Astrocyte (in vitro differentiated cells and primary cell): ENCODE measurements around the gene LRMDA. TPM values are rescaled to one million over a fixed set of nuclear protein-coding genes. Genes with fewer than 3 reads are reported as not detected.

Experiments used
- DNase-seq: peaks from one replicate; pipeline ENCODE4 v3.0.0-alpha.2; 2010; ENCODE audit warnings: low read depth
- FAIRE-seq: peaks from 2 replicates; lab custom pipeline; 2011; peaks lifted over from hg19 to GRCh38; lab: Jason Lieb, UNC
- H2AFZ ChIP-seq: 2 replicates; pipeline ENCODE4 v1.6.0; 2012; ENCODE audit warnings: low read depth, low read length, inconsistent platforms
- H3K27ac ChIP-seq: 2 replicates; pipeline ENCODE4 v1.5.1; 2011; ENCODE audit warnings: low read depth, low read length, inconsistent platforms
- H3K27me3 ChIP-seq: 2 replicates; pipeline ENCODE4 v1.6.0; 2011; ENCODE audit warnings: low read length, inconsistent platforms; ENCODE audit not compliant: insufficient read depth
- H3K36me3 ChIP-seq: 2 replicates; pipeline ENCODE4 v1.5.1; 2011; ENCODE audit warnings: low read length, inconsistent platforms; ENCODE audit not compliant: insufficient read depth
- H3K4me1 ChIP-seq: 2 replicates; pipeline ENCODE4 v1.5.1; 2011; ENCODE audit warnings: low read length, inconsistent platforms; ENCODE audit not compliant: insufficient read depth
- H3K4me2 ChIP-seq: 2 replicates; pipeline ENCODE4 v1.6.0; 2012; ENCODE audit warnings: low read length, inconsistent platforms
- H3K4me3 ChIP-seq: 2 replicates; pipeline ENCODE4 v1.5.1; 2011; ENCODE audit warnings: low read depth, mild to moderate bottlenecking, low read length, inconsistent platforms; ENCODE audit not compliant: insufficient read depth
- H3K79me2 ChIP-seq: 2 replicates; pipeline ENCODE4 v1.6.0; 2012; ENCODE audit warnings: mild to moderate bottlenecking, low read length, inconsistent platforms; ENCODE audit not compliant: insufficient read depth
- H3K9ac ChIP-seq: 2 replicates; pipeline ENCODE4 v1.6.0; 2012; ENCODE audit warnings: mild to moderate bottlenecking, low read length, inconsistent platforms
- H3K9me3 ChIP-seq: 2 replicates; pipeline ENCODE4 v1.5.1; 2012; ENCODE audit warnings: low read depth, mild to moderate bottlenecking, low read length, inconsistent platforms; ENCODE audit not compliant: insufficient read depth
- H4K20me1 ChIP-seq: 2 replicates; pipeline ENCODE4 v1.6.0; 2012; ENCODE audit warnings: low read length, inconsistent platforms; ENCODE audit not compliant: insufficient read depth
- H3K27ac Mint-ChIP-seq: one replicate; pipeline ENCODE4 v1.8.0; 2021; ENCODE audit warnings: mild to moderate bottlenecking, mixed read lengths; ENCODE audit not compliant: unreplicated experiment
- H3K27me3 Mint-ChIP-seq: one replicate; pipeline ENCODE4 v1.8.0; 2021; ENCODE audit warnings: low read depth, mixed read lengths; ENCODE audit not compliant: unreplicated experiment
- H3K36me3 Mint-ChIP-seq: one replicate; pipeline ENCODE4 v1.8.0; 2021; ENCODE audit warnings: low read depth, mixed read lengths; ENCODE audit not compliant: unreplicated experiment
- H3K4me1 Mint-ChIP-seq: one replicate; pipeline ENCODE4 v1.8.0; 2021; ENCODE audit warnings: low read depth, mixed read lengths; ENCODE audit not compliant: unreplicated experiment
- H3K4me3 Mint-ChIP-seq: one replicate; pipeline ENCODE4 v1.8.0; 2021; ENCODE audit warnings: mild to moderate bottlenecking, moderate library complexity, mixed read lengths; ENCODE audit not compliant: unreplicated experiment
- H3K9me3 Mint-ChIP-seq: one replicate; pipeline ENCODE4 v1.8.0; 2021; ENCODE audit warnings: mild to moderate bottlenecking, mixed read lengths; ENCODE audit not compliant: unreplicated experiment
- EZH2 ChIP-seq: IDR thresholded peaks from 2 replicates; pipeline ENCODE4 v1.6.1; 2012; ENCODE audit warnings: mild to moderate bottlenecking, low read length, inconsistent platforms; ENCODE audit not compliant: insufficient read depth
- total RNA-seq: library from RNA; stranded (reverse); gene quantifications from 2 replicates; pipeline ENCODE4 v1.2.1, GENCODE V29; 2021
- TF ChIP-seq, protein P1 (sequence below): IDR thresholded peaks from 2 replicates; pipeline ENCODE4 v1.5.1; 2011; ENCODE audit warnings: low read depth, mild to moderate bottlenecking, inconsistent platforms, low read length, moderate library complexity; ENCODE audit not compliant: insufficient read depth

LRMDA gene
- total RNA-seq, 1 donor from 2014 or later, result 2.7 TPM

DNA sequence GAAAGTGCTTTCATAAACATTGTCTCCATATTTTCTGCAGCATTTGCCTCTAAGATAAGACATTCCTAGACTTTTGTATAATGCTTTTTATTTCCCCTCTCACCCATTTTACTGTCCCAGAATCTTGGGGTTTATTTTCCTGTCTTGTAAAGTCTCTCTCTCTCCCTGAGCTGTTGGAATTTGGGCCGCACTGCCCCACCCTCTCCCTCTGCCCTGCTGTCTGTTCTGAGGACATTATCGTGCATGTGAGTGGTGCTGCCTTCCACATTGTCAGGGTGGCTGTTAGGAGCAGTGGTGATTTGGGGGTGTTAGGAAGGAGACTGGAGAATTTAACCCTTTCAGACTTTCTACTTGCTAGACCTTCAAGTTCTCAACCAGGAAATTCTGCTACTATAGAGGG lies 16.7 kb downstream of the LRMDA start:
- Histone ChIP-seq H3K4me2 (no peak overlapping the region), H2AFZ (no peak overlapping the region), H3K4me3 (no peak overlapping the region), H3K27me3 (peaks cover 35% of the 10 kb centered on the region), H3K79me2 (no peaks in the 10 kb centered on the region), H3K36me3 (no peaks in the 10 kb centered on the region), H3K4me1 (no peaks in the 10 kb centered on the region), H4K20me1 (no peaks in the 10 kb centered on the region), H3K9ac (no peak overlapping the region), H3K9me3 (peaks cover 4% of the 10 kb centered on the region), H3K27ac (no peak overlapping the region)
- Mint-ChIP-seq H3K27ac (no peak overlapping the region), H3K4me3 (no peak overlapping the region), H3K9me3 (peaks cover 10% of the 10 kb centered on the region), H3K36me3 (peaks cover 4% of the 10 kb centered on the region), H3K27me3 (peaks cover 33% of the 10 kb centered on the region), H3K4me1 (peaks cover 3% of the 10 kb centered on the region)
- FAIRE-seq (no peak), DNase-seq (no peak)
- TF ChIP-seq, protein P1, sequence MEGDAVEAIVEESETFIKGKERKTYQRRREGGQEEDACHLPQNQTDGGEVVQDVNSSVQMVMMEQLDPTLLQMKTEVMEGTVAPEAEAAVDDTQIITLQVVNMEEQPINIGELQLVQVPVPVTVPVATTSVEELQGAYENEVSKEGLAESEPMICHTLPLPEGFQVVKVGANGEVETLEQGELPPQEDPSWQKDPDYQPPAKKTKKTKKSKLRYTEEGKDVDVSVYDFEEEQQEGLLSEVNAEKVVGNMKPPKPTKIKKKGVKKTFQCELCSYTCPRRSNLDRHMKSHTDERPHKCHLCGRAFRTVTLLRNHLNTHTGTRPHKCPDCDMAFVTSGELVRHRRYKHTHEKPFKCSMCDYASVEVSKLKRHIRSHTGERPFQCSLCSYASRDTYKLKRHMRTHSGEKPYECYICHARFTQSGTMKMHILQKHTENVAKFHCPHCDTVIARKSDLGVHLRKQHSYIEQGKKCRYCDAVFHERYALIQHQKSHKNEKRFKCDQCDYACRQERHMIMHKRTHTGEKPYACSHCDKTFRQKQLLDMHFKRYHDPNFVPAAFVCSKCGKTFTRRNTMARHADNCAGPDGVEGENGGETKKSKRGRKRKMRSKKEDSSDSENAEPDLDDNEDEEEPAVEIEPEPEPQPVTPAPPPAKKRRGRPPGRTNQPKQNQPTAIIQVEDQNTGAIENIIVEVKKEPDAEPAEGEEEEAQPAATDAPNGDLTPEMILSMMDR, result no peak
- TF ChIP-seq EZH2, result no peak

DNA sequence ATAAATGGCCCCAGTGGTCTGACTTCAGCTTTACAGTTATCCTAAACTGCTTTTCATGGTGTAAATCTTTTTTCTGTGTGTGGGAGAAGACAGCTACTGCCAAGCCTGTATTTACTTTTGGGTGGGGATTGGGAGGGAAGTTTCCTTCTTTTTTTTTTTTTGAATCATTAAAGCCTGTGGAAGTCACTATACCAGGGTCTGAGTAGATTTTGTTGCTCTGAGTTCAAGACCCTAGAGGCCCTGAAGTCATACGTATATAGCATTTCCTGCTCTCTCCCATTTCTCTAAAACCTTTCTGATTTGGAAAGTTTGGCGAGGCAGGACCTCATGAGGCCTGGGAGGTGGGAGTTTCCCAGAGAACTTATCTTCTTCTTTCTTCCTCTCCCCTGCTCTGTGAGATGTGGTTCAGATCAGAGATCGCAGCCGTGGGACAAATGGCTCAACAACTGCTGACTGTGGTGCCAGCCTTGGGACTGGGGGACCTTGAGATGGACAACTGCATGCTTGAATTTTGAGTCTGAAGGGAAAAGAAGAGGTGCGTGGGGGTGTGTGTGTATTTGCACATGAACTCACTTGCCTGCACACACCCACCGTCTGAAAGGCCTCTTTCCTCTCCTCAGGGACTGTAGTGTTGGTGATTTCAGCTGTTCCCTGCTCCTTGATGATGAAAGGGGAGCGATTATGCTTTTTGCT lies 18.1 kb downstream of the LRMDA start:
- Histone ChIP-seq H3K9me3 (peaks cover 4% of the 10 kb centered on the region), H4K20me1 (no peaks in the 10 kb centered on the region), H3K27me3 (peaks cover 36% of the 10 kb centered on the region), H3K4me3 (no peak overlapping the region), H3K79me2 (no peaks in the 10 kb centered on the region), H3K27ac (no peak overlapping the region), H3K9ac (no peak overlapping the region), H3K4me2 (no peak overlapping the region), H3K4me1 (no peaks in the 10 kb centered on the region), H3K36me3 (no peaks in the 10 kb centered on the region), H2AFZ (no peak overlapping the region)
- Mint-ChIP-seq H3K27ac (no peak overlapping the region), H3K36me3 (peaks cover 4% of the 10 kb centered on the region), H3K4me3 (no peak overlapping the region), H3K27me3 (peaks cover 43% of the 10 kb centered on the region), H3K9me3 (peaks cover 3% of the 10 kb centered on the region), H3K4me1 (peaks cover 3% of the 10 kb centered on the region)
- DNase-seq (no peak), FAIRE-seq (no peak)
- no peak for TF ChIP-seq EZH2
- TF ChIP-seq, protein P1, result no peak

DNA sequence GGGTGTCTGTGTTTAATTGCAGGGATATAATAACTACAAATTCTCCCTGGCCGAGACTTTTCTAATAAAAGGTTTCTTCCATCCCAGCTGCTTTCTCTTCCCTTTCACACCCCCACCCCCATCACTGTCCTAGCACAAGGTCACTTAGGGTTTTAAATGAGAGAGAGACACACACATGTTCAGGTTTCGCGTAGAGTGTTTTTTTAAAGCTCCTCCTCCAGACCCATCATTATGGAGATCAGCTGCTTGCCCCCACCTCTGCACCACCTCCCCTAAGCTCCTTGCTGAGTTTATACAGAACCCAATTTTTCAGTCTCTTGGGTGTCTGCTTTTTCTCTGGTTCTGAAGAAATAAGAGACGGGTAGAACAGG lies 18.6 kb downstream of the LRMDA start:
- H3K27ac Mint-ChIP-seq, result no peak overlapping the region
- DNase-seq, result no peak
- no peak overlapping the region for H2AFZ ChIP-seq
- no peak overlapping the region for H3K9ac ChIP-seq
- H3K4me2 ChIP-seq, result no peak overlapping the region
- peaks cover 3% of the 10 kb centered on the region for H3K9me3 Mint-ChIP-seq
- H3K27me3 Mint-ChIP-seq, result peaks cover 46% of the 10 kb centered on the region
- peaks cover 4% of the 10 kb centered on the region for H3K9me3 ChIP-seq
- H3K4me3 ChIP-seq, result no peak overlapping the region
- H4K20me1 ChIP-seq, result no peaks in the 10 kb centered on the region
- peaks cover 3% of the 10 kb centered on the region for H3K4me1 Mint-ChIP-seq
- TF ChIP-seq, protein P1, result no peak
- no peak for TF ChIP-seq EZH2
- H3K4me1 ChIP-seq, result no peaks in the 10 kb centered on the region
- H3K27ac ChIP-seq, result no peak overlapping the region
- H3K36me3 Mint-ChIP-seq, result peaks cover 4% of the 10 kb centered on the region
- FAIRE-seq, result no peak
- H3K27me3 ChIP-seq, result peaks cover 36% of the 10 kb centered on the region
- no peak overlapping the region for H3K4me3 Mint-ChIP-seq
- H3K36me3 ChIP-seq, result no peaks in the 10 kb centered on the region
- H3K79me2 ChIP-seq, result no peaks in the 10 kb centered on the region
